ENCODE results near the gene PRKG1.

Gene PRKG1

GRCh38 chr10:51147644-51148399 lies 73.5 kb downstream of the PRKG1 start:
- Histone ChIP-seq H3K79me2 (ENCODE audit: control insufficient read depth, low read length) (no peaks in the 10 kb centered on the region), H3K4me1 (ENCODE audit: control insufficient read depth, low read length) (no peaks in the 10 kb centered on the region), H3K27me3 (ENCODE audit: control insufficient read depth, low read length) (no peaks in the 10 kb centered on the region), H3K36me3 (ENCODE audit: control insufficient read depth, low read length) (no peaks in the 10 kb centered on the region), H3K27ac (ENCODE audit: low read depth, low read length) (no peak overlapping the region), H3K9me3 (ENCODE audit: control insufficient read depth, insufficient read depth, low read length) (no peaks in the 10 kb centered on the region), H3K4me3 (ENCODE audit: low read length) (no peak overlapping the region), H3K4me2 (ENCODE audit: low read length) (no peak overlapping the region), H3K9me2 (replicated peaks; ENCODE audit: control insufficient read depth, low read length) (no peaks in the 10 kb centered on the region), H3F3A (ENCODE audit: control insufficient read depth, insufficient read depth) (no peaks in the 10 kb centered on the region), H4K20me1 (ENCODE audit: control insufficient read depth, insufficient read depth, low read depth, low read length) (no peaks in the 10 kb centered on the region)
- no peak for TF ChIP-seq CTCF (IDR thresholded peaks at IDR 0.05; ENCODE audit: low read depth, low read length, poor library complexity, severe bottlenecking)

- Histone ChIP-seq H4K20me1 (ENCODE audit: control insufficient read depth, insufficient read depth, low read depth, low read length) (no peaks in the 10 kb centered on the region), H3K4me1 (ENCODE audit: control insufficient read depth, low read length) (no peaks in the 10 kb centered on the region), H3F3A (ENCODE audit: control insufficient read depth, insufficient read depth) (no peaks in the 10 kb centered on the region), H3K9me2 (replicated peaks; ENCODE audit: control insufficient read depth, low read length) (no peaks in the 10 kb centered on the region), H3K4me3 (ENCODE audit: low read length) (no peak overlapping the region), H3K4me2 (ENCODE audit: low read length) (no peak overlapping the region), H3K36me3 (ENCODE audit: control insufficient read depth, low read length) (no peaks in the 10 kb centered on the region), H3K27ac (ENCODE audit: low read depth, low read length) (no peak overlapping the region), H3K27me3 (ENCODE audit: control insufficient read depth, low read length) (no peaks in the 10 kb centered on the region), H3K9me3 (ENCODE audit: control insufficient read depth, insufficient read depth, low read length) (no peaks in the 10 kb centered on the region), H3K79me2 (ENCODE audit: control insufficient read depth, low read length) (no peaks in the 10 kb centered on the region)
- TF ChIP-seq EZH2phosphoT487 (IDR thresholded peaks at IDR 0.05; ENCODE audit: borderline replicate concordance, low read length): no peak
- no peak for TF ChIP-seq CTCF (IDR thresholded peaks at IDR 0.05; ENCODE audit: low read depth, low read length, poor library complexity, severe bottlenecking)
Observed at GRCh38 chr10:51156926-51157325, 82.6 kb downstream of the PRKG1 start.

- no peaks in the 10 kb centered on the region for H3K27me3 ChIP-seq (ENCODE audit: control insufficient read depth, low read length)
Observed at GRCh38 chr10:51158832-51159231, 84.5 kb downstream of the PRKG1 start.

More at GRCh38 chr10:51158832-51159231, 84.5 kb downstream of the PRKG1 start:
- Histone ChIP-seq H3K27ac (ENCODE audit: low read depth, low read length) (no peak overlapping the region), H3K79me2 (ENCODE audit: control insufficient read depth, low read length) (no peaks in the 10 kb centered on the region), H3K4me2 (ENCODE audit: low read length) (no peak overlapping the region), H3F3A (ENCODE audit: control insufficient read depth, insufficient read depth) (no peaks in the 10 kb centered on the region), H3K9me2 (replicated peaks; ENCODE audit: control insufficient read depth, low read length) (no peaks in the 10 kb centered on the region), H3K4me3 (ENCODE audit: low read length) (no peak overlapping the region), H4K20me1 (ENCODE audit: control insufficient read depth, insufficient read depth, low read depth, low read length) (no peaks in the 10 kb centered on the region), H3K36me3 (ENCODE audit: control insufficient read depth, low read length) (no peaks in the 10 kb centered on the region), H3K4me1 (ENCODE audit: control insufficient read depth, low read length) (no peaks in the 10 kb centered on the region), H3K9me3 (ENCODE audit: control insufficient read depth, insufficient read depth, low read length) (no peaks in the 10 kb centered on the region)
- TF ChIP-seq CTCF (IDR thresholded peaks at IDR 0.05; ENCODE audit: low read depth, low read length, poor library complexity, severe bottlenecking) (no peak), EZH2phosphoT487 (IDR thresholded peaks at IDR 0.05; ENCODE audit: borderline replicate concordance, low read length) (no peak)
